NCI-H187 (cell line): Measurements from ENCODE around the gene PCP4.

Experiments
- DNase-seq, 2 experiments: peaks; one replicate each; lab custom pipeline; 2025; lab: John Stamatoyannopoulos, UW

The PCP4 gene

GRCh38 chr21:39924577-39925308 is 57.5 kb downstream of the PCP4 start:
- DNase-seq, result no peak

- DNase-seq, result no peak
Observed at GRCh38 chr21:39927304-39927886, 60.2 kb downstream of the PCP4 start.

- DNase-seq, result no peak
Observed at GRCh38 chr21:39932335-39932734, 65.1 kb downstream of the PCP4 start.

- no peak for DNase-seq
Observed at GRCh38 chr21:39934895-39935294, 67.7 kb downstream of the PCP4 start.

GRCh38 chr21:39935716-39936115 is 68.5 kb downstream of the PCP4 start:
- no peak for DNase-seq

GRCh38 chr21:39938086-39938625 is 70.9 kb downstream of the PCP4 start:
- no peak for DNase-seq

GRCh38 chr21:39946199-39946598 is 79.0 kb downstream of the PCP4 start:
- DNase-seq, result no peak

GRCh38 chr21:39947031-39947430 is 79.8 kb downstream of the PCP4 start:
- DNase-seq, result no peak

- DNase-seq, result no peak
Observed at GRCh38 chr21:39951183-39952101, 84.2 kb downstream of the PCP4 start.

GRCh38 chr21:39952265-39952664 is 85.0 kb downstream of the PCP4 start:
- DNase-seq, result no peak

- DNase-seq, result no peak
Observed at GRCh38 chr21:39954570-39954969, 87.3 kb downstream of the PCP4 start.

GRCh38 chr21:39955326-39955725 is 88.1 kb downstream of the PCP4 start:
- no peak for DNase-seq

- DNase-seq, result no peak
Observed at GRCh38 chr21:39956586-39956985, 89.3 kb downstream of the PCP4 start.

GRCh38 chr21:39958731-39959130 is 91.5 kb downstream of the PCP4 start:
- no peak for DNase-seq

GRCh38 chr21:39961251-39961650 is 94.0 kb downstream of the PCP4 start:
- DNase-seq, result no peak

GRCh38 chr21:39965026-39965425 is 97.8 kb downstream of the PCP4 start:
- no peak for DNase-seq

- DNase-seq, result no peak
Observed at GRCh38 chr21:39966786-39967185, 99.5 kb downstream of the PCP4 start.

GRCh38 chr21:39968010-39968409 is 100.8 kb downstream of the PCP4 start:
- no peak for DNase-seq

- DNase-seq, result no peak
Observed at GRCh38 chr21:39969691-39970364, 102.6 kb downstream of the PCP4 start.

- DNase-seq, result no peak
Observed at GRCh38 chr21:39971956-39972355, 104.7 kb downstream of the PCP4 start.

- no peak for DNase-seq
Observed at GRCh38 chr21:39972471-39972870, 105.2 kb downstream of the PCP4 start.
